Measurements from ENCODE around the gene SYT2. TPM values are rescaled to one million over a fixed set of nuclear protein-coding genes. Genes with fewer than 3 reads are reported as not detected.

SYT2 gene
- polyA plus RNA-seq, 1 of the 3 experiments (the other 2 are of a cell fraction), result 0.03 TPM

- TF ChIP-seq MEF2A (IDR thresholded peaks at IDR 0.05; ENCODE audit: borderline replicate concordance, low read depth) (no peak), FOXM1 (IDR thresholded peaks at IDR 0.05; ENCODE audit: low read depth) (no peak), PBX3 (IDR thresholded peaks at IDR 0.05) (no peak)
Observed at GRCh38 chr1:202644219-202645096, 65.8 kb downstream of the SYT2 start (continued).

DNA sequence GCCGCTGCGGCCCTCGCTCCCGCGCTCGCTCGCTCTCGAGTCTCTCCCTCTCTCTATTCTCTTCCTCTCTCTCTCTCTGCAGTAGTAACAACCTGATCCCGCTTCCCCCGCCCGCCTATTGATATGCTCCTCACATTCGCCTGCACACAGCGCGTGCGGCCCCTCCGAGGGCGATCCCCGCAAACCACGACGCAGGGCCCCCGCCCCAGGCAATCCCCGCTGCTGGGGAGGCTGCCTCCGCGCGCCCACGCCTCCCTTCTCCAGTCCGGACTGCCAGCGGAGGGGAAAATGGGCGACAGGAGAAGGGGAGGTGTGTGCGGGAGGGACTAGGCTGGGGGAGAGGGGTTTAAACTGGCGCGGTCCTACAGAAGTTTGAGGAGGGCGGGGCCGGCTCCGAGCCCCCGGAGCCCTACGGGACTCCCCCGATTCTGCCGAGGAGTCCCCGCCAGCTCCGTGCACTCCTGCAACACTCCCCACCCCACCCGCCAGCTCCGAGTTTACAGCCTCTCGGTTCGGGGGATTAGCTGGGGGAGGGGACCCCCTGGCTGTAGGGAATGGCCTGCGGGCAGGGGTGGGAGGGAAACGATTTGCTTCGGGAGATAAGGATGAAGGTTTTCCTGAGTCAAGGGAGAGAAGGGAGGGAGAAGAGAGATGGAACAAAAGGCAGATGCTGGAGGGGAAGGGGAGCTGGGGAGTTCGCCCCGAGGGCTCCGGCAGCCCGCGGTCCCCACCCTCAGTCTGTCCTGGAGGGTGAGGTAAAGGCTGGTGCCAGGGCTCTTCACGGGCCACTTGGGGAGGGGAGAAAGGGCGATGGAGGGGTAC, 66.6 kb downstream of the SYT2 start:
- Histone ChIP-seq H3K4me1 (ENCODE audit: control insufficient read depth in 1 of 2, insufficient read depth in 2 of 2, low read depth in 1 of 2, low read length in 1 of 2) (peaks cover 0 to 12% of the 10 kb centered on the region in 2 experiments; a peak in 2 of 4 replicates), H3K9me2 (no peaks in the 10 kb centered on the region), H2AFZ (ENCODE audit: low read depth) (no peak overlapping the region), H3K27me3 (ENCODE audit: insufficient read depth) (peaks cover 80% of the 10 kb centered on the region), H3K36me3 (replicated peaks in 1 of 2; ENCODE audit: control insufficient read depth in 1 of 2, insufficient read depth in 2 of 2, low read length in 1 of 2) (no peaks in the 10 kb centered on the region), H3F3A (replicated peaks; ENCODE audit: insufficient read depth) (no peaks in the 10 kb centered on the region), H3K9ac (no peak overlapping the region), H3K4me2 (peak overlapping the region; percentile 85), H4K20me1 (ENCODE audit: insufficient read depth) (0 out of 2 replicates have a peak, but pooled peaks cover 3% of the 10 kb centered on the region), H3K4me3 (ENCODE audit: low read depth in 2 of 2, low read length in 1 of 2) (peak overlapping the region; percentile 42 to 53), H3K27ac (ENCODE audit: low read depth in 2 of 2, low read length in 1 of 2) (no peak overlapping the region), H3K9me3 (no peaks in the 10 kb centered on the region), H3K79me2 (ENCODE audit: insufficient read depth) (no peaks in the 10 kb centered on the region)
- ChIA-PET POLR2A (no interaction called here), CTCF (interaction anchor here (1.3 to 1.4 kb wide), 2 partner anchors 18 to 43 kb away, joined by 3 to 5 read pairs; no protein-coding TSS in a partner anchor)
- WGBS (ENCODE audit: low lambda C conversion rate), result 6% methylated on average over 50 of the region's 55 CpGs
- peak; percentile 70 for DNase-seq
- no peak for TF ChIP-seq RCOR1 (IDR thresholded peaks at IDR 0.05; ENCODE audit: low read length)
- peak; percentile 93; the same call in 1 of the 2 replicates for TF ChIP-seq EZH2phosphoT487 (IDR thresholded peaks at IDR 0.05; ENCODE audit: borderline replicate concordance, low read depth)

- Histone ChIP-seq H3K79me2 (ENCODE audit: insufficient read depth) (no peaks in the 10 kb centered on the region), H3K4me2 (peak overlapping the region; percentile 85), H3K9me3 (no peaks in the 10 kb centered on the region), H3F3A (replicated peaks; ENCODE audit: insufficient read depth) (no peaks in the 10 kb centered on the region), H3K36me3 (replicated peaks in 1 of 2; ENCODE audit: control insufficient read depth in 1 of 2, insufficient read depth in 2 of 2, low read length in 1 of 2) (no peaks in the 10 kb centered on the region), H4K20me1 (ENCODE audit: insufficient read depth) (0 out of 2 replicates have a peak, but pooled peaks cover 3% of the 10 kb centered on the region), H3K27me3 (ENCODE audit: insufficient read depth) (peaks cover 80% of the 10 kb centered on the region), H3K27ac (ENCODE audit: low read depth in 2 of 2, low read length in 1 of 2) (no peak overlapping the region), H3K4me1 (ENCODE audit: control insufficient read depth in 1 of 2, insufficient read depth in 2 of 2, low read depth in 1 of 2, low read length in 1 of 2) (peaks cover 0 to 12% of the 10 kb centered on the region in 2 experiments; a peak in 2 of 4 replicates), H3K9me2 (no peaks in the 10 kb centered on the region), H3K4me3 (ENCODE audit: low read depth in 2 of 2, low read length in 1 of 2) (peak overlapping the region in 1 of 2 experiments; percentile 33; a peak in 2 of 4 replicates), H2AFZ (ENCODE audit: low read depth) (no peak overlapping the region), H3K9ac (no peak overlapping the region)
- 4% methylated on average over 17 of the region's 58 CpGs for WGBS (ENCODE audit: low lambda C conversion rate)
- no peak for TF ChIP-seq NFIC (IDR thresholded peaks at IDR 0.05; ENCODE audit: borderline replicate concordance)
- TF ChIP-seq FOXJ3 (CRISPR knock-in tag; IDR thresholded peaks at IDR 0.05), result no peak
- TF ChIP-seq YY1 (IDR thresholded peaks at IDR 0.05; ENCODE audit: low read depth), result no peak
- TF ChIP-seq RXRA (IDR thresholded peaks at IDR 0.05; ENCODE audit: borderline replicate concordance, low read depth), result no peak
- TF ChIP-seq GATA2 (CRISPR knock-in tag; IDR thresholded peaks at IDR 0.05), result no peak
- TF ChIP-seq FOXM1 (IDR thresholded peaks at IDR 0.05; ENCODE audit: low read depth), result no peak
- TF ChIP-seq SMC3 (IDR thresholded peaks at IDR 0.05; ENCODE audit: low read depth, low read length), result no peak
- CTCF ChIA-PET, result interaction anchor here (1.4 kb wide), 1 partner anchor 43 kb away, joined by 4 read pairs; no protein-coding TSS in a partner anchor
- peak; percentile 58 for DNase-seq
- POLR2A ChIA-PET, result no interaction called here
Observed at GRCh38 chr1:202642619-202643291, 67.5 kb downstream of the SYT2 start.

Data from SK-N-SH (cell line).